Suprapubic skin (tissue), 4 donors: ENCODE data around the gene TPCN2.

Source experiments
- EP300 ChIP-seq: sonication (generic); formaldehyde crosslinking; IDR thresholded peaks from one replicate; pipeline ENCODE4 v1.6.1; 2017; ENCODE audit warnings: antibody characterized with exemption
- POLR2A ChIP-seq, 2 donors: fragments of 450-650 bp; IDR thresholded peaks; one replicate each; pipeline ENCODE4 v1.6.1; 2017; ENCODE audit warnings: antibody characterized with exemption in 2 of 2, mild to moderate bottlenecking in 2 of 2, moderate library complexity in 2 of 2
- POLR2AphosphoS5 ChIP-seq, 3 donors: sonication (generic); formaldehyde crosslinking; IDR thresholded peaks; one replicate each; pipeline ENCODE4 v1.6.1; 2017; ENCODE audit warnings: antibody characterized with exemption in 3 of 3
- TF ChIP-seq, protein P1 (sequence below), 2 donors: fragments of 200-600 bp in 1 of 2; fragments of 450-650 bp in 1 of 2; sonication (generic) in 1 of 2; IDR thresholded peaks; one replicate each; pipeline ENCODE4 v1.5.1; 2016 to 2019; ENCODE audit warnings: antibody characterized with exemption in 2 of 2, mild to moderate bottlenecking in 1 of 2, moderate library complexity in 1 of 2

DNA sequence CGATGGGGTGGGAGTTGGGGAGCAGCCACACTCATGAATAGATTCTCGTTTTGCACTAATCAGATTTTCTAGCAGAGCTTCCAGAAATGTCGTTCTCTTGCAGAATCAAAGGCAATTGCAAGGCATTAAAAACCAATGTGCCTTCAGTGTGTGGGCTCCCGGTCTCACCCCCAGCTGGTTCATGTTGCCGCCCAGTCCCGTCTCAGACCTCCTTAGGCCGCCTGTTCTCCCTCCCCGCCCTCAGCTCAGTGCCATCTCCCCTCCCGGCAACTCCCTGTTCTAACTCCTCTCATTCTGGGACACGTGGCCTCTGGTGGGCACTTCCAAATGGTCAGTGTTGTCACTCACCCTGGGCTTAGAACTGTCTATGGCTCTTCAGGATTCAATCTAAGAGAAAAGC is 64.5 kb downstream of the TPCN2 start:
- no peak for TF ChIP-seq POLR2A (IDR thresholded peaks at IDR 0.05)
- no peak for TF ChIP-seq POLR2AphosphoS5 (IDR thresholded peaks at IDR 0.05)
- TF ChIP-seq, protein P1, sequence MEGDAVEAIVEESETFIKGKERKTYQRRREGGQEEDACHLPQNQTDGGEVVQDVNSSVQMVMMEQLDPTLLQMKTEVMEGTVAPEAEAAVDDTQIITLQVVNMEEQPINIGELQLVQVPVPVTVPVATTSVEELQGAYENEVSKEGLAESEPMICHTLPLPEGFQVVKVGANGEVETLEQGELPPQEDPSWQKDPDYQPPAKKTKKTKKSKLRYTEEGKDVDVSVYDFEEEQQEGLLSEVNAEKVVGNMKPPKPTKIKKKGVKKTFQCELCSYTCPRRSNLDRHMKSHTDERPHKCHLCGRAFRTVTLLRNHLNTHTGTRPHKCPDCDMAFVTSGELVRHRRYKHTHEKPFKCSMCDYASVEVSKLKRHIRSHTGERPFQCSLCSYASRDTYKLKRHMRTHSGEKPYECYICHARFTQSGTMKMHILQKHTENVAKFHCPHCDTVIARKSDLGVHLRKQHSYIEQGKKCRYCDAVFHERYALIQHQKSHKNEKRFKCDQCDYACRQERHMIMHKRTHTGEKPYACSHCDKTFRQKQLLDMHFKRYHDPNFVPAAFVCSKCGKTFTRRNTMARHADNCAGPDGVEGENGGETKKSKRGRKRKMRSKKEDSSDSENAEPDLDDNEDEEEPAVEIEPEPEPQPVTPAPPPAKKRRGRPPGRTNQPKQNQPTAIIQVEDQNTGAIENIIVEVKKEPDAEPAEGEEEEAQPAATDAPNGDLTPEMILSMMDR (IDR thresholded peaks at IDR 0.05) = no peak
- no peak for TF ChIP-seq EP300
